Peyer's patch (tissue), 4 donors: Measurements from ENCODE around the gene ANKRD62.
"Not testable (repeated sequence)": the region's sequence is repeated elsewhere in the genome, so short reads cannot be mapped to it uniquely, and the experiment has no call there.

Experiments
- POLR2A ChIP-seq, 2 donors: fragments of 450-650 bp; IDR thresholded peaks; one replicate each; pipeline ENCODE4 v1.5.1; 2017; ENCODE audit warnings: antibody characterized with exemption in 2 of 2, mild to moderate bottlenecking in 2 of 2, moderate library complexity in 2 of 2
- TF ChIP-seq, protein P1 (sequence below), 6 experiments: fragments of 450-650 bp in 4 of 6; fragments of 200-600 bp in 2 of 6; sonication (generic) in 1 of 6; IDR thresholded peaks; one replicate each; pipeline ENCODE4 v1.5.1; 2017 to 2019; ENCODE audit warnings: antibody characterized with exemption in 6 of 6, mild to moderate bottlenecking in 3 of 6, moderate library complexity in 1 of 6

DNA sequence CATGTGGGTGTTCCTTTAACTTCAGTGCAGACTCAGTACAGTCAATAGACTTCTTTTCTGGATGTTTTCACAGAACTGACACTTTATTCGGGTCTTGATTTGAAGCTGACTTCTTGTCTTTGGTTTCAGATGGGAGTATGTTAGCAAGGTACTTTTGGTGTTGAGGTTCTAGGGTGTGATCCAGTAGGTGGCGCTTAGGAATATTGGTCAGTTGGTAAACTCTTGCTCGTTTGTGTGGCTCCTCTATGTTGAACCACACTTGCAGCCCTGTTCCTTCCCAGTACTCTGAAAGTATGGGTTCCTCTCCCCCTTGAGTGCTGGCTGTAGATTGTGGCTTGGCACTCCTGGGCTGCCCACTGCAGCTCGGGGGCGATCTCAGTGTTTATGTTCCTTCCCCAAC lies 48.1 kb downstream of the ANKRD62 start:
- TF ChIP-seq, protein P1, sequence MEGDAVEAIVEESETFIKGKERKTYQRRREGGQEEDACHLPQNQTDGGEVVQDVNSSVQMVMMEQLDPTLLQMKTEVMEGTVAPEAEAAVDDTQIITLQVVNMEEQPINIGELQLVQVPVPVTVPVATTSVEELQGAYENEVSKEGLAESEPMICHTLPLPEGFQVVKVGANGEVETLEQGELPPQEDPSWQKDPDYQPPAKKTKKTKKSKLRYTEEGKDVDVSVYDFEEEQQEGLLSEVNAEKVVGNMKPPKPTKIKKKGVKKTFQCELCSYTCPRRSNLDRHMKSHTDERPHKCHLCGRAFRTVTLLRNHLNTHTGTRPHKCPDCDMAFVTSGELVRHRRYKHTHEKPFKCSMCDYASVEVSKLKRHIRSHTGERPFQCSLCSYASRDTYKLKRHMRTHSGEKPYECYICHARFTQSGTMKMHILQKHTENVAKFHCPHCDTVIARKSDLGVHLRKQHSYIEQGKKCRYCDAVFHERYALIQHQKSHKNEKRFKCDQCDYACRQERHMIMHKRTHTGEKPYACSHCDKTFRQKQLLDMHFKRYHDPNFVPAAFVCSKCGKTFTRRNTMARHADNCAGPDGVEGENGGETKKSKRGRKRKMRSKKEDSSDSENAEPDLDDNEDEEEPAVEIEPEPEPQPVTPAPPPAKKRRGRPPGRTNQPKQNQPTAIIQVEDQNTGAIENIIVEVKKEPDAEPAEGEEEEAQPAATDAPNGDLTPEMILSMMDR (IDR thresholded peaks at IDR 0.05): not testable (repeated sequence)
- not testable (repeated sequence) for TF ChIP-seq POLR2A (IDR thresholded peaks at IDR 0.05)
